HepG2 (cell line): ENCODE results near the gene SNX15. TPM values are rescaled to one million over a fixed set of nuclear protein-coding genes. Genes with fewer than 3 reads are reported as not detected.

Experiments
- ELF1 ChIP-seq: sonication (generic); formaldehyde crosslinking; IDR thresholded peaks from 2 replicates; pipeline ENCODE4 v1.4.0; 2020; ENCODE audit warnings: missing genetic modification reagents
- FOXC1 ChIP-seq: sonication (generic); formaldehyde crosslinking; IDR thresholded peaks from 2 replicates; pipeline ENCODE4 v1.8.0; 2022; ENCODE audit warnings: mild to moderate bottlenecking, missing genetic modification reagents, borderline replicate concordance
- GLMP ChIP-seq: sonication (generic); formaldehyde crosslinking; IDR thresholded peaks from 2 replicates; pipeline ENCODE4 v1.9.0; 2021; ENCODE audit warnings: missing genetic modification reagents, mild to moderate bottlenecking, borderline replicate concordance
- HDAC6 ChIP-seq: fragments of 200-600 bp; sonication (generic); IDR thresholded peaks from 2 replicates; pipeline ENCODE4 v1.7.0; 2017; ENCODE audit warnings: mild to moderate bottlenecking, antibody characterized with exemption, low read length, low read depth
- HNF1B ChIP-seq: sonication (generic); formaldehyde crosslinking; IDR thresholded peaks from 2 replicates; pipeline ENCODE4 v1.5.1; 2020; ENCODE audit warnings: mild to moderate bottlenecking, moderate library complexity, missing genetic modification reagents
- HNRNPUL1 ChIP-seq: fragments of 200-400 bp; formaldehyde crosslinking; IDR thresholded peaks from 2 replicates; pipeline ENCODE4 v1.6.1; 2017; ENCODE audit warnings: low read depth, mild to moderate bottlenecking, low read length, moderate library complexity
- IRF9 ChIP-seq: sonication (generic); formaldehyde crosslinking; IDR thresholded peaks from 2 replicates; pipeline ENCODE4 v1.8.0; 2022; ENCODE audit warnings: missing genetic modification reagents, mild to moderate bottlenecking, borderline replicate concordance
- NR2F6 ChIP-seq, 2 experiments: IDR thresholded peaks; 2 replicates each; pipeline ENCODE4 v1.6.1; 2016; ENCODE audit warnings: antibody characterized with exemption in 1 of 2, mild to moderate bottlenecking in 1 of 2
- SIN3A ChIP-seq: IDR thresholded peaks from 2 replicates; pipeline ENCODE4 v1.6.1; 2011; ENCODE audit warnings: low read depth, mild to moderate bottlenecking, control low read depth, low read length, borderline replicate concordance
- ZBTB3 ChIP-seq: sonication (generic); formaldehyde crosslinking; IDR thresholded peaks from 2 replicates; pipeline ENCODE4 v1.4.0; 2020; ENCODE audit warnings: low read depth, mild to moderate bottlenecking, moderate library complexity, missing genetic modification reagents, borderline replicate concordance
- ZNF224 ChIP-seq: sonication (generic); formaldehyde crosslinking; IDR thresholded peaks from 2 replicates; pipeline ENCODE4 v1.5.0; 2020; ENCODE audit warnings: mild to moderate bottlenecking, missing genetic modification reagents
- ZNF230 ChIP-seq: sonication (generic); formaldehyde crosslinking; IDR thresholded peaks from 2 replicates; pipeline ENCODE4 v1.4.0; 2020; ENCODE audit warnings: mild to moderate bottlenecking, missing genetic modification reagents
- ZNF687 ChIP-seq: sonication (generic); formaldehyde crosslinking; IDR thresholded peaks from 2 replicates; pipeline ENCODE4 v1.5.1; 2020; ENCODE audit warnings: mild to moderate bottlenecking, missing genetic modification reagents, moderate library complexity
- ZNF773 ChIP-seq: sonication (generic); formaldehyde crosslinking; IDR thresholded peaks from 2 replicates; pipeline ENCODE4 v1.4.0; 2020; ENCODE audit warnings: missing genetic modification reagents, borderline replicate concordance
- ZSCAN21 ChIP-seq: sonication (generic); formaldehyde crosslinking; IDR thresholded peaks from 2 replicates; pipeline ENCODE4 v1.8.0; 2022; ENCODE audit warnings: mild to moderate bottlenecking, missing genetic modification reagents, moderate library complexity, borderline replicate concordance
- ZZZ3 ChIP-seq: sonication (generic); formaldehyde crosslinking; IDR thresholded peaks from 2 replicates; pipeline ENCODE4 v1.4.0; 2020; ENCODE audit warnings: missing genetic modification reagents, mild to moderate bottlenecking, borderline replicate concordance
- polyA plus RNA-seq, 8 experiments: library from polyadenylated mRNA; depleted of rRNA in 3 of 8; stranded (reverse) in 7 of 8; unstranded in 1 of 8; fragments of >200 nt; fragmentation: Illumina TruSeq in 4 of 8; extraction: Trizol in 4 of 8; gene quantifications; 2 replicates each; pipeline versions ENCODE4 v1.2.1 to v1.2.3, GENCODE V29; 2011 to 2016; ENCODE audit warnings: low read depth in 4 of 8, missing spikeins in 1 of 8, mixed read lengths in 1 of 8; ENCODE audit not compliant: insufficient read depth in 1 of 8
- total RNA-seq, 5 experiments: library from RNA; depleted of rRNA; stranded (reverse); fragments of >200 nt; fragmentation: Illumina TruSeq; extraction: Trizol; gene quantifications; 2 replicates each; pipeline ENCODE4 v1.2.3, GENCODE V29; 2016; ENCODE audit warnings: low read depth in 1 of 5

SNX15 gene
- total and polyA plus RNA-seq, 2 of the 13 experiments (the other 11 are each of a cell fraction or from before 2014, with no cell fraction given) = 19.1 to 22.6 TPM

- no peak for TF ChIP-seq GLMP
- TF ChIP-seq FOXC1 (CRISPR knock-in tag) = 0 out of 2 replicates have a peak, but pooled peaks have one; percentile 55
- no peak for TF ChIP-seq HNF1B (CRISPR knock-in tag)
- no peak for TF ChIP-seq HDAC6
- no peak for TF ChIP-seq ZNF773 (CRISPR knock-in tag)
- no peak for TF ChIP-seq ZNF230 (CRISPR knock-in tag)
- peak; percentile 55; the same call in 1 of the 2 replicates for TF ChIP-seq NR2F6 (IDR thresholded peaks at IDR 0.05)
- peak; percentile 57 for TF ChIP-seq NR2F6 (CRISPR knock-in tag; IDR thresholded peaks at IDR 0.05)
- TF ChIP-seq ZSCAN21 (CRISPR knock-in tag) = no peak
- TF ChIP-seq ZBTB3 (CRISPR knock-in tag) = no peak
- TF ChIP-seq IRF9 (CRISPR knock-in tag) = no peak
- TF ChIP-seq SIN3A = no peak
- no peak for TF ChIP-seq ELF1
- peak; percentile 68 for TF ChIP-seq ZNF687
- TF ChIP-seq HNRNPUL1 = no peak
- TF ChIP-seq ZZZ3 = no peak
- no peak for TF ChIP-seq ZNF224 (CRISPR knock-in tag)
Measured at GRCh38 chr11:65019824-65020223, 7.4 kb upstream of the SNX15 start (continued).
